IMR-90 (cell line): ENCODE data around the gene ARHGAP15.

Experiments
- BHLHE40 ChIP-seq: fragments of 150-350 bp; IDR thresholded peaks from 2 replicates; pipeline ENCODE4 v1.6.1; 2016; ENCODE audit warnings: mild to moderate bottlenecking, low read depth, low read length
- CHD1 ChIP-seq: IDR thresholded peaks from 2 replicates; pipeline ENCODE4 v1.6.1; 2012; ENCODE audit warnings: low read depth, low read length, improper control_type of control experiment
- FOS ChIP-seq: fragments of 150-350 bp; IDR thresholded peaks from 2 replicates; pipeline ENCODE4 v1.6.1; 2016; ENCODE audit warnings: low read depth, low read length
- MAZ ChIP-seq: IDR thresholded peaks from 2 replicates; pipeline ENCODE4 v1.6.1; 2012; ENCODE audit warnings: low read depth, mild to moderate bottlenecking, low read length, improper control_type of control experiment, moderate library complexity, borderline replicate concordance
- MXI1 ChIP-seq: IDR thresholded peaks from 2 replicates; pipeline ENCODE4 v1.6.1; 2012; ENCODE audit warnings: low read depth, mild to moderate bottlenecking, low read length, moderate library complexity, borderline replicate concordance
- NFE2L2 ChIP-seq: fragments of 150-350 bp; IDR thresholded peaks from 2 replicates; pipeline ENCODE4 v1.6.1; 2016; ENCODE audit warnings: low read depth, mild to moderate bottlenecking, low read length
- POLR2A ChIP-seq: IDR thresholded peaks from 2 replicates; pipeline ENCODE4 v1.6.1; 2012; ENCODE audit warnings: mild to moderate bottlenecking, low read depth, low read length
- RAD21 ChIP-seq: IDR thresholded peaks from 2 replicates; pipeline ENCODE4 v1.6.1; 2012; ENCODE audit warnings: low read length, improper control_type of control experiment
- TF ChIP-seq, protein P1 (sequence below): conservative IDR thresholded peaks from 2 replicates; pipeline ENCODE4 v1.5.1; 2012; ENCODE audit warnings: mild to moderate bottlenecking, low read depth, low read length, improper control_type of control experiment
- TF ChIP-seq, protein P2 (sequence below): fragments of 150-350 bp; IDR thresholded peaks from 2 replicates; pipeline ENCODE4 v1.6.1; 2017; ENCODE audit warnings: mild to moderate bottlenecking, antibody characterized with exemption, low read length, low read depth

DNA sequence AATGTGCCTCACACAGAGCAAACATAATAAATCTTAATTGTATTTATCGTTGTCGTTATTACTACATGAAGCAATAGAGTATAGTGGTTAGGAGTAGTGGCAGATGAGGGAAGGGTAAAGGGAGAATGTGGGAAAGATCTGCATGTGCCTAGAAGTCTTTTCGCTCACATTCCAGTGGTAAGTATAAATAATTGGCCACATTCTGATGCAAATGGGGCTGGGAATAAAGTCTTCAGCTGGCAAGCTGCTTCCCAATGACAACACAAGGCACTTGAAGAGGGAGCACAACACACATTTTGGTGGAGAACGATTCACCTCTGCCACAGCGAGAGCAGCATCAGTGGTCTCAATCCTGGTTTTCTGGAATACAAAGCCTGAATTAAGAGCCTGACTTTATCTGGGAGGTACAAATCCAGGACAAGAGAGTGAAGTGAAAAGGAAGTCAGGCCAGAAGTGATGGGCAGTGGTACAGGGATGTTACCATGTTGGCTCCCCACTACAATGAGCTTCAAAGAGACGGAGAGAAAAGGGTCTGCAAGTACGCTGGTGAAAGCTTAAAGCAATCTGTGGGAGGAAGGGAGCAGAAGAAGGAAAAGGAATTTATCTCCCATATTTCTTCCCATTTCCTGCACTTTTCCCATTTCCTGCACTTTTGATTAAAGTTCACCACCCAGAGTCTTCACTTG lies 112.3 kb downstream of the ARHGAP15 start:
- TF ChIP-seq, protein P1, sequence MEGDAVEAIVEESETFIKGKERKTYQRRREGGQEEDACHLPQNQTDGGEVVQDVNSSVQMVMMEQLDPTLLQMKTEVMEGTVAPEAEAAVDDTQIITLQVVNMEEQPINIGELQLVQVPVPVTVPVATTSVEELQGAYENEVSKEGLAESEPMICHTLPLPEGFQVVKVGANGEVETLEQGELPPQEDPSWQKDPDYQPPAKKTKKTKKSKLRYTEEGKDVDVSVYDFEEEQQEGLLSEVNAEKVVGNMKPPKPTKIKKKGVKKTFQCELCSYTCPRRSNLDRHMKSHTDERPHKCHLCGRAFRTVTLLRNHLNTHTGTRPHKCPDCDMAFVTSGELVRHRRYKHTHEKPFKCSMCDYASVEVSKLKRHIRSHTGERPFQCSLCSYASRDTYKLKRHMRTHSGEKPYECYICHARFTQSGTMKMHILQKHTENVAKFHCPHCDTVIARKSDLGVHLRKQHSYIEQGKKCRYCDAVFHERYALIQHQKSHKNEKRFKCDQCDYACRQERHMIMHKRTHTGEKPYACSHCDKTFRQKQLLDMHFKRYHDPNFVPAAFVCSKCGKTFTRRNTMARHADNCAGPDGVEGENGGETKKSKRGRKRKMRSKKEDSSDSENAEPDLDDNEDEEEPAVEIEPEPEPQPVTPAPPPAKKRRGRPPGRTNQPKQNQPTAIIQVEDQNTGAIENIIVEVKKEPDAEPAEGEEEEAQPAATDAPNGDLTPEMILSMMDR, result no peak
- TF ChIP-seq MXI1, result no peak
- TF ChIP-seq MAZ, result no peak
- TF ChIP-seq BHLHE40, result no peak
- TF ChIP-seq FOS, result no peak
- no peak for TF ChIP-seq CHD1
- TF ChIP-seq, protein P2, sequence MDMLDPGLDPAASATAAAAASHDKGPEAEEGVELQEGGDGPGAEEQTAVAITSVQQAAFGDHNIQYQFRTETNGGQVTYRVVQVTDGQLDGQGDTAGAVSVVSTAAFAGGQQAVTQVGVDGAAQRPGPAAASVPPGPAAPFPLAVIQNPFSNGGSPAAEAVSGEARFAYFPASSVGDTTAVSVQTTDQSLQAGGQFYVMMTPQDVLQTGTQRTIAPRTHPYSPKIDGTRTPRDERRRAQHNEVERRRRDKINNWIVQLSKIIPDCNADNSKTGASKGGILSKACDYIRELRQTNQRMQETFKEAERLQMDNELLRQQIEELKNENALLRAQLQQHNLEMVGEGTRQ, result no peak
- no peak for TF ChIP-seq RAD21
- TF ChIP-seq POLR2A, result no peak
- TF ChIP-seq NFE2L2, result no peak
